AG09309 (cell line): ENCODE measurements around the gene VDAC1.

Experiments used
- DNase-seq: peaks from one replicate; pipeline ENCODE4 v3.0.0-alpha.2; 2010; ENCODE audit warnings: low read depth
- H3K4me3 ChIP-seq: 2 replicates; pipeline ENCODE4 v1.5.1; 2011; ENCODE audit warnings: mild to moderate bottlenecking, low read depth, low read length, moderate library complexity; ENCODE audit not compliant: control insufficient read depth
- CTCF ChIP-seq: IDR thresholded peaks from 2 replicates; pipeline ENCODE4 v1.5.1; 2011; ENCODE audit warnings: mild to moderate bottlenecking, low read depth, low read length, inconsistent platforms; ENCODE audit not compliant: insufficient read depth, control insufficient read depth; ENCODE audit errors: missing control alignments

VDAC1 gene

GRCh38 chr5:133925866-133926488 lies 78.8 kb downstream of the VDAC1 start:
- TF ChIP-seq CTCF = no peak
- H3K4me3 ChIP-seq = no peak overlapping the region
- DNase-seq = no peak

- no peak overlapping the region for H3K4me3 ChIP-seq
- no peak for DNase-seq
- TF ChIP-seq CTCF = no peak
Measured at GRCh38 chr5:133925269-133925668, 79.5 kb downstream of the VDAC1 start.

- no peak overlapping the region for H3K4me3 ChIP-seq
- DNase-seq = no peak
- no peak for TF ChIP-seq CTCF
Measured at GRCh38 chr5:133924221-133924920, 80.4 kb downstream of the VDAC1 start.

GRCh38 chr5:133921979-133922378 lies 82.8 kb downstream of the VDAC1 start:
- no peak overlapping the region for H3K4me3 ChIP-seq
- no peak for DNase-seq
- no peak for TF ChIP-seq CTCF
